ENCODE data around the gene MAP3K3.

DNA sequence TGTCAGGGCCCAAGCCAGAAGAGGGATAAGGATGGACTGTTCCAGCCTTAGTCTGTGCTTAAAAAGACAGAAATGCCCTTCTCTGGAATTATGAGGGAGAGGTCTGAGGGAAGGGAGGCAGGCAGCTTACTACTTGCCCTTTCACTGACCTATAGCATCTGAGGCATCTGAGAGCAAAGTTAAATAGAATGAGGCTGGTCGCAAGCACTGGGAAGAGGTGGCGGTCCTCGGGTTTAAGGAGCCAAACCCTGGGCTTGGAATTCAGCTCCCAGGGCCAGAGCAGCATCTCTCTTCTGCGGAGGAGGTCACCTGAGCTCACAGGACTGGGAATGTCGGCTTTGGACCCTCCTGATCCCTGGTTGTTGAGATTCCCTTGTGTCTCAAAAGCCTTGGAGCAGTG is 80.8 kb downstream of the MAP3K3 start:
- TF ChIP-seq, protein P1, sequence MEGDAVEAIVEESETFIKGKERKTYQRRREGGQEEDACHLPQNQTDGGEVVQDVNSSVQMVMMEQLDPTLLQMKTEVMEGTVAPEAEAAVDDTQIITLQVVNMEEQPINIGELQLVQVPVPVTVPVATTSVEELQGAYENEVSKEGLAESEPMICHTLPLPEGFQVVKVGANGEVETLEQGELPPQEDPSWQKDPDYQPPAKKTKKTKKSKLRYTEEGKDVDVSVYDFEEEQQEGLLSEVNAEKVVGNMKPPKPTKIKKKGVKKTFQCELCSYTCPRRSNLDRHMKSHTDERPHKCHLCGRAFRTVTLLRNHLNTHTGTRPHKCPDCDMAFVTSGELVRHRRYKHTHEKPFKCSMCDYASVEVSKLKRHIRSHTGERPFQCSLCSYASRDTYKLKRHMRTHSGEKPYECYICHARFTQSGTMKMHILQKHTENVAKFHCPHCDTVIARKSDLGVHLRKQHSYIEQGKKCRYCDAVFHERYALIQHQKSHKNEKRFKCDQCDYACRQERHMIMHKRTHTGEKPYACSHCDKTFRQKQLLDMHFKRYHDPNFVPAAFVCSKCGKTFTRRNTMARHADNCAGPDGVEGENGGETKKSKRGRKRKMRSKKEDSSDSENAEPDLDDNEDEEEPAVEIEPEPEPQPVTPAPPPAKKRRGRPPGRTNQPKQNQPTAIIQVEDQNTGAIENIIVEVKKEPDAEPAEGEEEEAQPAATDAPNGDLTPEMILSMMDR (IDR thresholded peaks at IDR 0.05 in 2 of 3, conservative IDR thresholded peaks at IDR 0.05 in 1 of 3; ENCODE audit: control insufficient read depth in 2 of 3, extremely low read depth in 1 of 3, insufficient read depth in 1 of 3, low read depth in 3 of 3, low read length in 3 of 3): no peak
- TF ChIP-seq NFYB (IDR thresholded peaks at IDR 0.05; ENCODE audit: insufficient read depth, low read depth, low read length) (no peak), NFIC (IDR thresholded peaks at IDR 0.05; ENCODE audit: low read depth, low read length) (no peak), ZSCAN29 (IDR thresholded peaks at IDR 0.05) (no peak), POLR2A (IDR thresholded peaks at IDR 0.05; ENCODE audit: low read depth, low read length) (no peak), NFXL1 (IDR thresholded peaks at IDR 0.05; ENCODE audit: borderline replicate concordance) (no peak)

All from GM12878 (cell line).